Measurements from ENCODE around the gene DAGLA.

The DAGLA gene

DNA sequence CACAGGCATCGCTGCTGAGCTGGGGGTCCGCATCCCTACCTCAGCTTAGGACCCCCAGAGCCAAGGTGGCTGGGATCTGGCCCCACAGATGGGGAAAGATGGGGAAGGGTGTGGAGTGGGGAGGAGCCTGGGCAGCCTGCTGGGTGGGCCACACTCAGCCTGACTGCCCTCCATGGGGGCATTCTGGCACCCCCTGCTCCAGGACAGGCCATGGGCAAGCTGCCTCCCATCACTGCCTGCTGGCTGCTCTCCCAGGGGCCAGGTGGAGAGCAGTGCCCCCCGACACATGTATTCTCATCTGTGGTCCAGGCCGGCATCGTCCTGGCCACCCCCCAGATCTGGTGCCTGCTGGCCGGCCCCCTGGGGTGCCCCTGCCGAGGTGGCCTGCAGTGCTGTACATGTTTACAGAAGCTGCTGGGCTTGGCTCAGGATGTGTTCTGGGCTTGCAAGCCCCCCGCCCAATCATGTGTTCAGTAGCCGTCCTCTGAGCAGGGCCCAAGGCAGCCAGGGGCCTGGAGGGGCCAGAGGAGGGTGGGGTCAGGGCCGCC lies 64.5 kb downstream of the DAGLA start:
- Histone ChIP-seq H3K36me3 (ENCODE audit: control insufficient read depth in 1 of 2, insufficient read depth in 2 of 2, low read length in 2 of 2) (peaks cover 3 to 21% of the 10 kb centered on the region in 2 donors), H3K4me3 (ENCODE audit: low read depth in 1 of 2, low read length in 2 of 2) (no peak overlapping the region), H3K27me3 (ENCODE audit: control insufficient read depth in 1 of 2, insufficient read depth in 2 of 2, low read length in 2 of 2) (no peaks in the 10 kb centered on the region), H3K9me3 (ENCODE audit: control insufficient read depth in 1 of 2, low read length in 2 of 2) (no peaks in the 10 kb centered on the region), H3K27ac (ENCODE audit: low read depth, low read length) (no peak overlapping the region), H3K9ac (ENCODE audit: low read depth in 1 of 2, low read length in 2 of 2) (no peak overlapping the region), H3K4me1 (ENCODE audit: control insufficient read depth in 1 of 2, insufficient read depth in 2 of 2, low read length in 2 of 2) (peaks cover 11 to 13% of the 10 kb centered on the region in 2 donors)

DNA sequence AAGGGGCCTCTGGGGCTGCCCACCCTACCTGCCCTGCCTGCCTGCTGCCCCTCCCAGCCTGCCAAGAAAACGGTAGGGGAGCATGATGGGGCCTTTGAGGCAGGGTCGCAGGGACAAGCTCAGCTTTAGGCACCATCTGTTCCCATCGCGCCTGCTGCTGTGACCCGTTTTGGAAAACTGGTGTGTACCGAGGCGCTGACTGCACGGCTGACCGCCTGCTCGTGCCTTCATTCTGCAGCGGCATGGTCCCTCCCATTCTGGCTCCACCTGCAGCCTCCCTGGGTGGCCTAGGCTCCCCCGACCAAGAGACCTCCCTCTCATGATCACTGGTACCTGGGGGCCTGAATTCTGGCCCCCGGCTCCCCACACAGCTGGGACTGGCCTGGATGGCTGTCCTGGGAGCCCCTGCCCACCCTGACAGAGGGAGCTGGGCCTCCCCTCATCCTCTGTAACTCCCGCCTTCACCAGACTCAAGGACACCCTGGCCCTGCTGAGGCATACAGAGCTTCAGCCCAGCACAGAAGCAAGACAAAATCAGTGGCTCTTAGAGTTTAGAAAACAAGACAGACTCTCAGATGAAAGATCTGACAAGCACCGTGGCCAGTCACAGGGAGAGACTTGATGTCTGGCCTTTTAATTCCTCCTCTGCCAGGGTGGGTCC lies 65.7 kb downstream of the DAGLA start:
- H3K9ac ChIP-seq (ENCODE audit: low read depth in 1 of 2, low read length in 2 of 2), result no peak overlapping the region
- H3K4me1 ChIP-seq (ENCODE audit: control insufficient read depth in 1 of 2, insufficient read depth in 2 of 2, low read length in 2 of 2), result peaks cover 11 to 13% of the 10 kb centered on the region in 2 donors
- H3K27me3 ChIP-seq (ENCODE audit: control insufficient read depth in 1 of 2, insufficient read depth in 2 of 2, low read length in 2 of 2), result no peaks in the 10 kb centered on the region
- H3K27ac ChIP-seq (ENCODE audit: low read depth, low read length), result no peak overlapping the region
- peaks cover 3 to 10% of the 10 kb centered on the region in 2 donors for H3K36me3 ChIP-seq (ENCODE audit: control insufficient read depth in 1 of 2, insufficient read depth in 2 of 2, low read length in 2 of 2)
- H3K4me3 ChIP-seq (ENCODE audit: low read depth in 1 of 2, low read length in 2 of 2), result no peak overlapping the region
- H3K9me3 ChIP-seq (ENCODE audit: control insufficient read depth in 1 of 2, low read length in 2 of 2), result no peaks in the 10 kb centered on the region

- H3K27ac ChIP-seq (ENCODE audit: low read depth, low read length), result no peak overlapping the region
- peaks cover 11 to 13% of the 10 kb centered on the region in 2 donors for H3K4me1 ChIP-seq (ENCODE audit: control insufficient read depth in 1 of 2, insufficient read depth in 2 of 2, low read length in 2 of 2)
- no peak overlapping the region for H3K4me3 ChIP-seq (ENCODE audit: low read depth in 1 of 2, low read length in 2 of 2)
- H3K9me3 ChIP-seq (ENCODE audit: control insufficient read depth in 1 of 2, low read length in 2 of 2), result no peaks in the 10 kb centered on the region
- H3K36me3 ChIP-seq (ENCODE audit: control insufficient read depth in 1 of 2, insufficient read depth in 2 of 2, low read length in 2 of 2), result peaks cover 0 to 5% of the 10 kb centered on the region in 2 donors
- no peak overlapping the region for H3K9ac ChIP-seq (ENCODE audit: low read depth in 1 of 2, low read length in 2 of 2)
- peaks cover 0 to 3% of the 10 kb centered on the region in 2 donors for H3K27me3 ChIP-seq (ENCODE audit: control insufficient read depth in 1 of 2, insufficient read depth in 2 of 2, low read length in 2 of 2)
Measured at GRCh38 chr11:61746442-61747191, 66.4 kb downstream of the DAGLA start.

DNA sequence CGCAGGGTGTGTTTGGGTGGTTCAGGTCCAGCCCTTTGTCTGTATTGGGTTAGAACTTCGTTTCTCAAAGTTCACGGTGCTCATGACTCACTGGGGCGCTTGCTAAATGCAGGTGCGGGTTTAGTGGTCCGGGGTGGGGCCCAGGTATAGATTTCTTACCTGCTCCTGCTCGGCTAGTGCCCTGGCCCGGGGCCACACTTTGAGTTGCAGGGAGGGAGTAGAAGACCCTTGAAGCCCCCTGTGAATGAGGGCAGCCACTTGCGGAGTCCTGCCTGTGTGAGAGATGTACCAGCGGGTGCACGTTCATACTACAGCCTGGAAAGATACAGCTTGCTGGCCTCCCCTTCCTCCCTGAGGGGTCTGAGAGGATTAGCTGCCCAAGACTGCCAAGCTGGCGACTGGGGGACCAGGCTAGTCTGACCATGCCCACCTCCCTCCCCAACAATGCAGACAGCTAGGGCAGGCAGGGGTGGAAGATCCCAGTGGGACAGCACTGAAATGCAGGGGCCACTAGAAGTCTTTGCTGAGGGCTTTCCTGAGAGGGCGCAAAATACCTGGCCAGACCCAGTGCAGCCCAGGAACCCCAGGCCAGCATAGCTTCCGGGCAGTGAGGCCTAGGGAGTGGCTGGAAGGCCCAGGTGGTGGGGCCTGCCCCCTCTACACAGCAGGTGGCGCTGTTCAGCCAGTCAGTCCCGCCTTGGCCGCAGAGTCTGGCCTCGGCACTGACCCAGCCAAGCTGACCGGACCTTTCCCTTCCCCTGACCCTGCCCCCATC lies 67.2 kb downstream of the DAGLA start:
- peak overlapping the region; percentile 38 to 39 for H3K9ac ChIP-seq (ENCODE audit: low read depth in 1 of 2, low read length in 2 of 2)
- H3K36me3 ChIP-seq (ENCODE audit: control insufficient read depth in 1 of 2, insufficient read depth in 2 of 2, low read length in 2 of 2), result no peaks in the 10 kb centered on the region
- peaks cover 0 to 3% of the 10 kb centered on the region in 2 donors for H3K27me3 ChIP-seq (ENCODE audit: control insufficient read depth in 1 of 2, insufficient read depth in 2 of 2, low read length in 2 of 2)
- H3K27ac ChIP-seq (ENCODE audit: low read depth, low read length), result no peak overlapping the region
- H3K4me3 ChIP-seq (ENCODE audit: low read depth in 1 of 2, low read length in 2 of 2), result peak overlapping the region in 1 of 2 donors; percentile 32
- peaks cover 13 to 16% of the 10 kb centered on the region in 2 donors for H3K4me1 ChIP-seq (ENCODE audit: control insufficient read depth in 1 of 2, insufficient read depth in 2 of 2, low read length in 2 of 2)
- no peaks in the 10 kb centered on the region for H3K9me3 ChIP-seq (ENCODE audit: control insufficient read depth in 1 of 2, low read length in 2 of 2)

GRCh38 chr11:61747967-61748285 lies 67.7 kb downstream of the DAGLA start:
- Histone ChIP-seq H3K4me1 (ENCODE audit: control insufficient read depth in 1 of 2, insufficient read depth in 2 of 2, low read length in 2 of 2) (peaks cover 13 to 19% of the 10 kb centered on the region in 2 donors), H3K27me3 (ENCODE audit: control insufficient read depth in 1 of 2, insufficient read depth in 2 of 2, low read length in 2 of 2) (peaks cover 0 to 3% of the 10 kb centered on the region in 2 donors), H3K4me3 (ENCODE audit: low read depth in 1 of 2, low read length in 2 of 2) (peak overlapping the region in 1 of 2 donors; percentile 32), H3K36me3 (ENCODE audit: control insufficient read depth in 1 of 2, insufficient read depth in 2 of 2, low read length in 2 of 2) (no peaks in the 10 kb centered on the region), H3K9me3 (ENCODE audit: control insufficient read depth in 1 of 2, low read length in 2 of 2) (no peaks in the 10 kb centered on the region), H3K27ac (ENCODE audit: low read depth, low read length) (no peak overlapping the region), H3K9ac (ENCODE audit: low read depth in 1 of 2, low read length in 2 of 2) (no peak overlapping the region)

GRCh38 chr11:61749591-61750217 lies 69.5 kb downstream of the DAGLA start:
- Histone ChIP-seq H3K27ac (ENCODE audit: low read depth, low read length) (no peak overlapping the region), H3K9me3 (ENCODE audit: control insufficient read depth in 1 of 2, low read length in 2 of 2) (no peaks in the 10 kb centered on the region), H3K4me3 (ENCODE audit: low read depth in 1 of 2, low read length in 2 of 2) (no peak overlapping the region), H3K4me1 (ENCODE audit: control insufficient read depth in 1 of 2, insufficient read depth in 2 of 2, low read length in 2 of 2) (peaks cover 24 to 29% of the 10 kb centered on the region in 2 donors), H3K27me3 (ENCODE audit: control insufficient read depth in 1 of 2, insufficient read depth in 2 of 2, low read length in 2 of 2) (peaks cover 0 to 3% of the 10 kb centered on the region in 2 donors), H3K9ac (ENCODE audit: low read depth in 1 of 2, low read length in 2 of 2) (no peak overlapping the region), H3K36me3 (ENCODE audit: control insufficient read depth in 1 of 2, insufficient read depth in 2 of 2, low read length in 2 of 2) (no peaks in the 10 kb centered on the region)

DNA sequence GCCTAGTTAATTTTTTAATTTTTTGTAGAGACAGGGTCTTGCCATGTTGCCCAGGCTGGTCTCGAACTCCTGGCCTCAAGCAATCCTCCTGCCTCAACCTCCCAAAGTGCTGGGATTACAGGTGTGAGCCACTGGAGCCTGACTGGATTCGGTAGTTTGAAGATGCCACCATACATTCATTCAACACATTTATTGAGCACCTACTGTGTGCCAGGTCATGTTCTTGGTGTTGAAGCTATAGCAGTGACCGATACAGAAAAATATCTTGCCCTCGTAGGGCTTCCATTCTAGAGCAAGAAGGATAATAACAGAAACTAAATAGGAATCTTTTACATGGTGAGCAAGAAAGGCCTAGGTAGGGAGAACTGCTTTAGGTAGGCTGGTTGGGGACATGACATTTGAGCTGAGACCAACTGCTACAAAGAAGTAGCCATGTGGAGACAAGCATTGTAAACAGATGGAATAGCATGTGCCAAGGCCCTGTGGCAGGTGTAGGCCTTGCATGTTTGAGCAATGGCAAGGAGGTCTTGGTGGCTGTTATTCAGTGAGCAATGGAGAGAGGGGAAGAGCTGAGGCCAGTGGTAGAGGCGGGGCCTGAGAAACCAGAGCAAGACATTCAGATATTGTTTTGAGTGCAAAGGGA lies 70.6 kb downstream of the DAGLA start:
- Histone ChIP-seq H3K27me3 (ENCODE audit: control insufficient read depth in 1 of 2, insufficient read depth in 2 of 2, low read length in 2 of 2) (peaks cover 0 to 3% of the 10 kb centered on the region in 2 donors), H3K4me1 (ENCODE audit: control insufficient read depth in 1 of 2, insufficient read depth in 2 of 2, low read length in 2 of 2) (peaks cover 35 to 36% of the 10 kb centered on the region in 2 donors), H3K36me3 (ENCODE audit: control insufficient read depth in 1 of 2, insufficient read depth in 2 of 2, low read length in 2 of 2) (no peaks in the 10 kb centered on the region), H3K9ac (ENCODE audit: low read depth in 1 of 2, low read length in 2 of 2) (no peak overlapping the region), H3K4me3 (ENCODE audit: low read depth in 1 of 2, low read length in 2 of 2) (no peak overlapping the region), H3K27ac (ENCODE audit: low read depth, low read length) (no peak overlapping the region), H3K9me3 (ENCODE audit: control insufficient read depth in 1 of 2, low read length in 2 of 2) (no peaks in the 10 kb centered on the region)

DNA sequence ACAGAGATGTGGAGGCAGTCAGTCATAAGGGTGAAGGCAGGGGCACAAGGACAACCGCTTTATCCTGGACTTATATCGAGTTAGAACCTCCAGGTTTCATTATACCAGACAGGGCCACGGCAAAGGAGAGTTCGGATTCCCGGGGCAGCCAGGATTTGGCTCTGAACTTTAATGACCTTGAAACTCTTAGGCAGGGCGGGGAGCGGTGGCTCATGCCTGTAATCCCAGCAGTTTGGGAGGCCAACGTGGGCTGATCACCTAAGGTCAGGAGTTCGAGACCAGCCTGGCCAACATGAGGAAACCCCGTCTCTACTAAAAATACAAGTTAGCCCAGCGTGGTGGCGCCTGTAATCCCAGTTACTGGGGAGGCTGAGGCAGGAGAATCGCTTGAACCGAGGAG lies 71.2 kb downstream of the DAGLA start:
- no peak overlapping the region for H3K9ac ChIP-seq (ENCODE audit: low read depth in 1 of 2, low read length in 2 of 2)
- no peaks in the 10 kb centered on the region for H3K9me3 ChIP-seq (ENCODE audit: control insufficient read depth in 1 of 2, low read length in 2 of 2)
- no peak overlapping the region for H3K27ac ChIP-seq (ENCODE audit: low read depth, low read length)
- H3K36me3 ChIP-seq (ENCODE audit: control insufficient read depth in 1 of 2, insufficient read depth in 2 of 2, low read length in 2 of 2), result no peaks in the 10 kb centered on the region
- peaks cover 41 to 43% of the 10 kb centered on the region in 2 donors for H3K4me1 ChIP-seq (ENCODE audit: control insufficient read depth in 1 of 2, insufficient read depth in 2 of 2, low read length in 2 of 2)
- H3K4me3 ChIP-seq (ENCODE audit: low read depth in 1 of 2, low read length in 2 of 2), result no peak overlapping the region
- H3K27me3 ChIP-seq (ENCODE audit: control insufficient read depth in 1 of 2, insufficient read depth in 2 of 2, low read length in 2 of 2), result peaks cover 0 to 3% of the 10 kb centered on the region in 2 donors

- Histone ChIP-seq H3K9ac (ENCODE audit: low read depth in 1 of 2, low read length in 2 of 2) (peak within 1 kb of the TSS; percentile 86 to 94), H3K4me1 (ENCODE audit: control insufficient read depth in 1 of 2, insufficient read depth in 2 of 2, low read length in 2 of 2) (peaks cover 43 to 48% of the 10 kb centered on the region in 2 donors), H3K27me3 (ENCODE audit: control insufficient read depth in 1 of 2, insufficient read depth in 2 of 2, low read length in 2 of 2) (peaks cover 0 to 3% of the 10 kb centered on the region in 2 donors), H3K36me3 (ENCODE audit: control insufficient read depth in 1 of 2, insufficient read depth in 2 of 2, low read length in 2 of 2) (no peaks in the 10 kb centered on the region), H3K9me3 (ENCODE audit: control insufficient read depth in 1 of 2, low read length in 2 of 2) (no peaks in the 10 kb centered on the region), H3K4me3 (ENCODE audit: low read depth in 1 of 2, low read length in 2 of 2) (peak within 1 kb of the TSS; percentile 78 to 79), H3K27ac (ENCODE audit: low read depth, low read length) (peak within 1 kb of the TSS; percentile 44)
Measured at GRCh38 chr11:61752117-61752924, 72.1 kb downstream of the DAGLA start, which contains the start of gene MYRF. MYRF (plus strand) TSS chr11:61752636; CDS start chr11:61752745, 109 bp downstream.
